ENCODE results near the gene ZNF37A.
"Not testable (repeated sequence)": the region's sequence is repeated elsewhere in the genome, so short reads cannot be mapped to it uniquely, and the experiment has no call there.

DNA sequence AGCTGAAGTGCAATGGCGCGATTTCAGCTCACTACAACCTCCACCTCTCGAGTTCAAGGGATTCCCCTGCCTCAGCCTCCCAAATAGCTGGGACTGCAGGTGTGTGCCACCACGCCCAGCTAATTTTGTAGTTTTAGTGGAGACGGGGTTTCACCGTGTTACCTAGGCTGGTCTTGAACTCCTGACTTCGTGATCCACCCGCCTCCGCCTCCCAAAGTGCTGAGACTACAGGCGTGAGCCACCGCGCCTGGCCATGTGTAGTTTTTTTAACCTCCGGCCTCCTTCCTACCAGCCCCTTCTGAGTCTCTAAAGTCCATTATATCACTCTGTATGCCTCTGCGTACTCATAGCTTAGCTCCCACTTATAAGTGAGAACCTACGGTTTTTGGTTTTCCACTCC lies 819 bp upstream of the ZNF37A start:
- TF ChIP-seq, protein P1, sequence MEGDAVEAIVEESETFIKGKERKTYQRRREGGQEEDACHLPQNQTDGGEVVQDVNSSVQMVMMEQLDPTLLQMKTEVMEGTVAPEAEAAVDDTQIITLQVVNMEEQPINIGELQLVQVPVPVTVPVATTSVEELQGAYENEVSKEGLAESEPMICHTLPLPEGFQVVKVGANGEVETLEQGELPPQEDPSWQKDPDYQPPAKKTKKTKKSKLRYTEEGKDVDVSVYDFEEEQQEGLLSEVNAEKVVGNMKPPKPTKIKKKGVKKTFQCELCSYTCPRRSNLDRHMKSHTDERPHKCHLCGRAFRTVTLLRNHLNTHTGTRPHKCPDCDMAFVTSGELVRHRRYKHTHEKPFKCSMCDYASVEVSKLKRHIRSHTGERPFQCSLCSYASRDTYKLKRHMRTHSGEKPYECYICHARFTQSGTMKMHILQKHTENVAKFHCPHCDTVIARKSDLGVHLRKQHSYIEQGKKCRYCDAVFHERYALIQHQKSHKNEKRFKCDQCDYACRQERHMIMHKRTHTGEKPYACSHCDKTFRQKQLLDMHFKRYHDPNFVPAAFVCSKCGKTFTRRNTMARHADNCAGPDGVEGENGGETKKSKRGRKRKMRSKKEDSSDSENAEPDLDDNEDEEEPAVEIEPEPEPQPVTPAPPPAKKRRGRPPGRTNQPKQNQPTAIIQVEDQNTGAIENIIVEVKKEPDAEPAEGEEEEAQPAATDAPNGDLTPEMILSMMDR (conservative IDR thresholded peaks at IDR 0.05; ENCODE audit: low read depth in 2 of 2) = not testable (repeated sequence)
- not testable (repeated sequence) for TF ChIP-seq ZNF331 (CRISPR knock-in tag; IDR thresholded peaks at IDR 0.05; ENCODE audit: low read depth)
- TF ChIP-seq, protein P2, sequence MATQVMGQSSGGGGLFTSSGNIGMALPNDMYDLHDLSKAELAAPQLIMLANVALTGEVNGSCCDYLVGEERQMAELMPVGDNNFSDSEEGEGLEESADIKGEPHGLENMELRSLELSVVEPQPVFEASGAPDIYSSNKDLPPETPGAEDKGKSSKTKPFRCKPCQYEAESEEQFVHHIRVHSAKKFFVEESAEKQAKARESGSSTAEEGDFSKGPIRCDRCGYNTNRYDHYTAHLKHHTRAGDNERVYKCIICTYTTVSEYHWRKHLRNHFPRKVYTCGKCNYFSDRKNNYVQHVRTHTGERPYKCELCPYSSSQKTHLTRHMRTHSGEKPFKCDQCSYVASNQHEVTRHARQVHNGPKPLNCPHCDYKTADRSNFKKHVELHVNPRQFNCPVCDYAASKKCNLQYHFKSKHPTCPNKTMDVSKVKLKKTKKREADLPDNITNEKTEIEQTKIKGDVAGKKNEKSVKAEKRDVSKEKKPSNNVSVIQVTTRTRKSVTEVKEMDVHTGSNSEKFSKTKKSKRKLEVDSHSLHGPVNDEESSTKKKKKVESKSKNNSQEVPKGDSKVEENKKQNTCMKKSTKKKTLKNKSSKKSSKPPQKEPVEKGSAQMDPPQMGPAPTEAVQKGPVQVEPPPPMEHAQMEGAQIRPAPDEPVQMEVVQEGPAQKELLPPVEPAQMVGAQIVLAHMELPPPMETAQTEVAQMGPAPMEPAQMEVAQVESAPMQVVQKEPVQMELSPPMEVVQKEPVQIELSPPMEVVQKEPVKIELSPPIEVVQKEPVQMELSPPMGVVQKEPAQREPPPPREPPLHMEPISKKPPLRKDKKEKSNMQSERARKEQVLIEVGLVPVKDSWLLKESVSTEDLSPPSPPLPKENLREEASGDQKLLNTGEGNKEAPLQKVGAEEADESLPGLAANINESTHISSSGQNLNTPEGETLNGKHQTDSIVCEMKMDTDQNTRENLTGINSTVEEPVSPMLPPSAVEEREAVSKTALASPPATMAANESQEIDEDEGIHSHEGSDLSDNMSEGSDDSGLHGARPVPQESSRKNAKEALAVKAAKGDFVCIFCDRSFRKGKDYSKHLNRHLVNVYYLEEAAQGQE (IDR thresholded peaks at IDR 0.05; ENCODE audit: unreplicated experiment) = not testable (repeated sequence)

All from GM23338 (cell line).